ENCODE data around the gene CNTNAP2.
"Not testable (repeated sequence)": the region's sequence is repeated elsewhere in the genome, so short reads cannot be mapped to it uniquely, and the experiment has no call there.

CNTNAP2 gene

GRCh38 chr7:147650991-147651390, 1534.4 kb downstream of the CNTNAP2 start:
- no peak for DNase-seq (ENCODE audit: low read depth)

DNA sequence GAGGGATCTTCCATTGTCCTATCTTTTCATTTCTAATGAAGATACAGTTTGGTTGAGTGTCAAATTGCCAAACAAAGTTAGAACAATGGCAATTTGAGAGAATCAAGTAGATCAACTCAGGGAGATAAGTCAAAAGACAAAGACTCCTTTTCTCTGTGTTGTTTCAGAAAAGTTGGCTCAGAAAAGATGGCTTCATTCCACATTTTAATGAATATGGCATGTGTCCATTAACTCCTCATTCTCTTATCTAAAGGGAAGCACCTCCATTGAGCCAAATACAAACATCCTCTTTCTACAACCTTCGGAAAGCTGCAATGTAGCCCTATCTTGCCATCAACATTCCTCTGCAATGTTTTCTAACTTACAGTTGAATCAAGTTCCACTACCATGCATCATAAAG, 1535.0 kb downstream of the CNTNAP2 start:
- DNase-seq (ENCODE audit: low read depth) = no peak

DNA sequence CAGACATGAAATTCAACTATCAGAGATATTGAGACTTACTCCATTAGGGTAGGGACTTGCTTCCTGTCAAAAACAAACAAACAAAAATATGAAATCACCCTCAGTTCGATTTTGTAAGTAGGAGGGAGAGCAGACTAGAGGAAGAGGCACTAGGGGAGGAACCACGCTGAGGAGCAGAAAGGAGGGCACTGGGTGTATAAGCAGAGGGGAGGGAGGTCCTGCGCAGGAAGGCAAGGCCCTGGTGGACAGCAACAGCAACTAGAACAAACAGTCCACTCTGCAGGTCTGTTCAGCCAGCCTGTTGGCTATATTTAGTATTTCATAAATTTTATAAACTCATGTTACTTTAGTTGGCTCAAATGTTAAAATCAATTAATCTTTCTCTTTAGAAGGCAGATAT, 1536.9 kb downstream of the CNTNAP2 start:
- no peak for DNase-seq (ENCODE audit: low read depth)

- DNase-seq (ENCODE audit: low read depth) = no peak
Observed at GRCh38 chr7:147658392-147658967, 1541.9 kb downstream of the CNTNAP2 start.

DNA sequence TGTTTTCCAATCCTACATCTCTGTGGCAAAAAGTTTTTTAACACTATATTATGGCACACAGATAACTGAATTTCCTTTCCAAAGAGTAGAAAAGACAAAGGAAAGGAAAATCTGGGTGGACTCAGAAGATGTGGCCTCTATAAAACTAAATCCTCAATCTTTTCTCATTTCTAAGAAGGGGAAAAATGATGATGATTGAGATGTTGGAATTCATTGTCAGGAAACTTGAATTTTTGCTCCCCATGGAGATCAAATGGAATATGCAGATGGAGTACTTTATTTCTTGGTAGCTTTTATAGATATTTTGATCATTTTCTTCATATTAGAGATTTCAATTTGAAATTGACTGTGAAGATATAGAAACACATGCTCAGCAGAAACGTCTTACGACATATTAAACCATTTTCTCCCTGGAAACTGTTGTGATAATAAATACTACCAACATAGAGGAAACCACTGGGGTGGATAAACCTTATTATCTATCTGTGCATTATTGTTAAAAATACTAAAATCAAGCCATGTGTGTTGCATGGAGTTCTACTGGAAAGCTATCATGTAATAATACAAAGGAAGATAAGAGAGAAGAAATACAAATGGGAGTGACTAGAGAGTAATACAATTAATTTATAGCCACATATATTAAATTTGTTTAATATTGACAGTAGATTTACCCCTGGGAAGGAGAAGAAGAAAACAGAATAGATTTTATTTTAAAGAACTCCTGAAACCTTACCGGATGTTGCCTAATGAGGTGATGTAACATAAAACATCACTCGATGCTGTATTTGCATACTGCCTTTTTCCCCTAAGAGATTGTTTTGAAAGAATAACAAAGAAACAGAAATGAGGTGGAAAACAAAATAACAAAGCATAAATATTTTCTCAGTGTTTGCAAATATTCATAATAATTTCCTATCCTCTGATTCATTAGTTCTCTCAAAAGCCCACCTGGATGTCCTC, 1542.7 kb downstream of the CNTNAP2 start:
- no peak for DNase-seq (ENCODE audit: low read depth)

GRCh38 chr7:147664541-147664940, 1547.9 kb downstream of the CNTNAP2 start:
- no peak for DNase-seq (ENCODE audit: low read depth)

DNA sequence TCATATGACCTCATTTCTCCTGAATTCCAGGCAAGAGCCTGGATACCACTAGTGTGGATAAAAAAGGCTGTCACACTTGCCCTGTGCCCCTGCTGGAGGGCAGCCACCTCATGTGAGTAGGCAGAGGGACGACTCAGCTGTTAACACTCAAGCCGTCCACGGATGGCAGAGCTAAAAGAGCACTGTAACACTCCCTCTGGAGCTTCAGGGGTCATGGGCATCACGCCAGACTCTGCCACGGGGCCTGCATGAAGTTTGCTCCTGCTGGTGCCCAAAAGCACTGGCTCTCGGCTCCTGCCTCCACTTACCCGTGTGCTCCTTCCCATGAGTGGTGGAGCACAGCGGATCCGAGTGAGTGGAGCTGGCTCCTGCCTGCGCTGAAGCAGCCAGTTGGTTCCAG, 1554.2 kb downstream of the CNTNAP2 start:
- no peak for DNase-seq (ENCODE audit: low read depth)

GRCh38 chr7:147674705-147675104, 1558.1 kb downstream of the CNTNAP2 start:
- no peak for DNase-seq (ENCODE audit: low read depth)

GRCh38 chr7:147678943-147679342, 1562.3 kb downstream of the CNTNAP2 start:
- no peak for DNase-seq (ENCODE audit: low read depth)

DNA sequence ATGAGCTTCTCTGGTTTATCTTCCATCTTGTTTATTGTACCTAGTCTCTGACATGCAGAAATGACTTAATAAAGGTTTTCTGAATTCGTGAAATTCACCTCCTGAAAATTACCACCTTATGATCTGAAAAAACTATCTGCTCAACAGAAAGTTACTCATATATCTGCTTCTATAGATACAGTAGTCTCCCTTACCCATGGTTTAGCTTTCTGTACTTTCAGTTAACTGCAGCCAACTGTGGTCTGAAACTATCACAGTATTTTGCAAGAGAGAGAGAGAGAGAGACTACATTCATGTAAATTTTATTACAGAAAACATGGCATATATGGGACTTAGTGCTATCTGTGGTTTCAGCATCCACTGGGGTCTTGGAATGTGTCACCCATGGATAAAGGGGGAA, 1564.9 kb downstream of the CNTNAP2 start:
- DNase-seq (ENCODE audit: low read depth) = no peak

DNA sequence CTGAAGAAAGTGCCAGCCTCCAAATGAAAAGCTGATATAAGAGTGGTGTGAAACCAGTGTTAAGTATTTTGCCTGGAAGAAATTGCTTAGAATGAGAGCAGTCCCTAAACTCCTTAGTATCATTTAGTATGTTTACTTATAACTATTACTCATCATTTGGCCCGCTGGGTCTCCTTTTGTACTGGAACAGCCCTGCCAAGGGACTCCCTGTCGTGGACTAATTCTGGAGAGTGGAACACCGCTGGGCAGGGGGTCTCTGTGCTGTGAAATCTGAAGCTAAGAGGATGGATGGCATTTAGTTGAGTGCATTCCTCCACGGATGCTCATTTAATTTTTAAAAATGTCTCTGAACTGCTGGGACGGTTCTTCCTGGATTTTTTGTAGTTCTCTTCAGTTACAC, 1584.1 kb downstream of the CNTNAP2 start:
- no peak for DNase-seq (ENCODE audit: low read depth)

GRCh38 chr7:147707926-147708325, 1591.3 kb downstream of the CNTNAP2 start:
- no peak for DNase-seq (ENCODE audit: low read depth)

GRCh38 chr7:147708871-147709270, 1592.3 kb downstream of the CNTNAP2 start:
- DNase-seq (ENCODE audit: low read depth) = no peak

GRCh38 chr7:147711447-147711846, 1594.8 kb downstream of the CNTNAP2 start:
- no peak for DNase-seq (ENCODE audit: low read depth)

- DNase-seq (ENCODE audit: low read depth) = no peak
Observed at GRCh38 chr7:147721962-147722830, 1605.6 kb downstream of the CNTNAP2 start.

GRCh38 chr7:147723536-147723935, 1606.9 kb downstream of the CNTNAP2 start:
- no peak for DNase-seq (ENCODE audit: low read depth)

GRCh38 chr7:147731311-147731710, 1614.7 kb downstream of the CNTNAP2 start:
- no peak for DNase-seq (ENCODE audit: low read depth)

DNA sequence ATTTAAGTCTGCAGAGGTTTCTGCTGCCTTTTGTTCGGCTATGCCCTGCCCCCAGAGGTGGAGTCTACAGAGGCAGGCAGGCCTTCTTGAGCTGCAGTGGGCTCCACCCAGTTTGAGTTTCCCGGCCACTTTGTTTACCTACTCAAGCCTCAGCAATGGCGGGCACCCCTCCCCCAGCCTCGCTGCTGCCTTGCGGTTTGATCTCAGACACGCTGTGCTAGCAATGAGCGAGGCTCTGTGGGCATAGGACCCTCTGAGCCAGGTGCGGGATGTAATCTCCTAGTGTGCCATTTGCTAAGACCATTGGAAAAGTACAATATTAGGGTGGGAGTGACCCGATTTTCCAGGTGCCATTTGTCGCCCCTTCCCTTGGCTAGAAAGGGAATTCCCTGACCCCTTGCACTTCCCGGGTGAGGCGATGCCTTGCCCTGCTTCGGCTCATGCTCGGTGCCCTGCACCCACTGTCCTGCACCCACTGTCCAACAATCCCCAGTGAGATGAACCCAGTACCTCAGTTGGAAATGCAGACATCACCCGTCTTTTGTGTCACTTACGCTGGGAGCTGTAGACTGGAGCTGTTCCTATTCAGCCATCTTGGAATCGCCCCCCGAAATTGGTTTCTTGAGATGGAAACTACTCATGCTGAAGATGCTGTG, 1621.1 kb downstream of the CNTNAP2 start:
- not testable (repeated sequence) for DNase-seq (ENCODE audit: low read depth)

DNA sequence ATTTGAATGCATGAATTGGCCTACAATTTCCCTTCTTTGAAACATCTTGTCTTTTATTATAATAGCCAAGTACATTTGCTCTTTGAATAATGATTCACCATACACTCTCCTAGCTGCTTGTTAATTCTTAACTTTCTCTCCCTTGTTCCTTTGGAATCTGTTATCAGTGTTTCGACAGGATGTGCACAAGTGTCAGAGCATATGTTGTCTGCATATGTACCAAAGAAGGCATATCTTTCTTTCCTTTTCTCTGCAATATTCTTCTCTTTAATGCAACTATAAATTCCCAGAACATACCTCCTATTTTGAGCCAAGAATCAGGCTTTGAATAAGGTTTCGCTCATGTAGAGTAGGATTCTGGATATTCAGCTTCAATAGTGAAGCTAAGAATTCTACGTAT, 1625.7 kb downstream of the CNTNAP2 start:
- DNase-seq (ENCODE audit: low read depth) = no peak

- no peak for DNase-seq (ENCODE audit: low read depth)
Observed at GRCh38 chr7:147756300-147756699, 1639.7 kb downstream of the CNTNAP2 start.

- DNase-seq (ENCODE audit: low read depth) = no peak
Observed at GRCh38 chr7:147759327-147759943, 1642.8 kb downstream of the CNTNAP2 start.

- DNase-seq (ENCODE audit: low read depth) = no peak
Observed at GRCh38 chr7:147765301-147765700, 1648.7 kb downstream of the CNTNAP2 start.

Measured in EH (cell line).